Body of pancreas (tissue), 4 donors: ENCODE results near the gene NEXMIF.

ENCODE experiments used
- POLR2A ChIP-seq, 3 donors: fragments of 450-650 bp; IDR thresholded peaks; one replicate each; pipeline ENCODE4 v1.6.1; 2016; ENCODE audit warnings: antibody characterized with exemption in 3 of 3, mild to moderate bottlenecking in 2 of 3
- TF ChIP-seq, protein P1 (sequence below), 7 experiments: fragments of 450-650 bp in 4 of 7; fragments of 200-600 bp in 3 of 7; sonication (generic) in 3 of 7; IDR thresholded peaks; one replicate each; pipeline ENCODE4 v1.5.1; 2016 to 2019; ENCODE audit warnings: antibody characterized with exemption in 7 of 7

DNA sequence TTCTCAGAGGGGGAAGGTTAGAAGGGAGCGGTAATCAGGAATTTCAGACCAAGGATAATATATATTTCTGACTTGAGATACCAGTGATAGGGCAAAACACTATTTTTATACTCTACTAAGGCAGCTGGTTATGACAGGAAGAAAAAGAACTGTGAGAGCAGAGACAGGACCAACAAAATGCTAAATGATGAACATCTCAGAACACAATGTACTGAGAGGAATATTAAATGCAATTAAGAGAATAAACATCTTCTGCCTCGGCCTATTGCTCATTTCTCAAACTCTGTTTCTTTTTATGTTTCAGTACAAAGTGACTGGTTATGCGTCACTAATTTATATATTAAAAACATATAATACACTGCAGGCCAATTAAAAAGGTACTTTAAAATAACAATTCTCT lies 188.8 kb downstream of the NEXMIF start:
- TF ChIP-seq, protein P1, sequence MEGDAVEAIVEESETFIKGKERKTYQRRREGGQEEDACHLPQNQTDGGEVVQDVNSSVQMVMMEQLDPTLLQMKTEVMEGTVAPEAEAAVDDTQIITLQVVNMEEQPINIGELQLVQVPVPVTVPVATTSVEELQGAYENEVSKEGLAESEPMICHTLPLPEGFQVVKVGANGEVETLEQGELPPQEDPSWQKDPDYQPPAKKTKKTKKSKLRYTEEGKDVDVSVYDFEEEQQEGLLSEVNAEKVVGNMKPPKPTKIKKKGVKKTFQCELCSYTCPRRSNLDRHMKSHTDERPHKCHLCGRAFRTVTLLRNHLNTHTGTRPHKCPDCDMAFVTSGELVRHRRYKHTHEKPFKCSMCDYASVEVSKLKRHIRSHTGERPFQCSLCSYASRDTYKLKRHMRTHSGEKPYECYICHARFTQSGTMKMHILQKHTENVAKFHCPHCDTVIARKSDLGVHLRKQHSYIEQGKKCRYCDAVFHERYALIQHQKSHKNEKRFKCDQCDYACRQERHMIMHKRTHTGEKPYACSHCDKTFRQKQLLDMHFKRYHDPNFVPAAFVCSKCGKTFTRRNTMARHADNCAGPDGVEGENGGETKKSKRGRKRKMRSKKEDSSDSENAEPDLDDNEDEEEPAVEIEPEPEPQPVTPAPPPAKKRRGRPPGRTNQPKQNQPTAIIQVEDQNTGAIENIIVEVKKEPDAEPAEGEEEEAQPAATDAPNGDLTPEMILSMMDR (IDR thresholded peaks at IDR 0.05): no peak
- no peak for TF ChIP-seq POLR2A (IDR thresholded peaks at IDR 0.05)
